GM12878 (cell line): ENCODE measurements around the gene BEST2. TPM values are rescaled to one million over a fixed set of nuclear protein-coding genes. Genes with fewer than 3 reads are reported as not detected.
A peak's percentile ranks its signal among the peaks of the same experiment; 100 is the strongest.

Experiments
- ATF2 ChIP-seq: IDR thresholded peaks from 2 replicates; pipeline ENCODE4 v1.6.1; 2012; ENCODE audit warnings: low read length, inconsistent platforms
- CBX5 ChIP-seq: sonication (generic); IDR thresholded peaks from 2 replicates; pipeline ENCODE4 v1.6.1; 2016; ENCODE audit warnings: low read depth, moderate library complexity, mild to moderate bottlenecking, inconsistent platforms
- CEBPB ChIP-seq, 2 experiments: fragments of 150-350 bp in 1 of 2; IDR thresholded peaks; 2 replicates each; pipeline ENCODE4 v1.6.1; 2012 to 2014; ENCODE audit warnings: low read depth in 2 of 2, low read length in 2 of 2, borderline replicate concordance in 1 of 2, inconsistent platforms in 1 of 2
- E4F1 ChIP-seq: fragments of 450-650 bp; IDR thresholded peaks from 2 replicates; pipeline ENCODE4 v1.6.1; 2018; ENCODE audit warnings: borderline replicate concordance, mild to moderate bottlenecking; ENCODE audit not compliant: partially characterized antibody
- EED ChIP-seq: sonication (generic); IDR thresholded peaks from 2 replicates; pipeline ENCODE4 v1.6.1; 2016; ENCODE audit warnings: antibody characterized with exemption, low read depth
- ESRRA ChIP-seq: IDR thresholded peaks from 2 replicates; pipeline ENCODE4 v1.6.1; 2012; ENCODE audit warnings: mild to moderate bottlenecking, low read length, improper control_type of control experiment
- EZH2 ChIP-seq: IDR thresholded peaks from 2 replicates; pipeline ENCODE4 v1.6.1; 2012; ENCODE audit warnings: low read depth, mild to moderate bottlenecking, control low read depth, inconsistent platforms, low read length, borderline replicate concordance; ENCODE audit not compliant: control insufficient read depth
- IRF5 ChIP-seq: fragments of 450-650 bp; IDR thresholded peaks from 2 replicates; pipeline ENCODE4 v1.6.1; 2017; ENCODE audit warnings: borderline replicate concordance
- KLF5 ChIP-seq: fragments of 450-650 bp; IDR thresholded peaks from 2 replicates; pipeline ENCODE4 v1.6.1; 2014; ENCODE audit warnings: mild to moderate bottlenecking; ENCODE audit not compliant: partially characterized antibody
- MXI1 ChIP-seq: fragments of 150-350 bp; IDR thresholded peaks from 2 replicates; pipeline ENCODE4 v1.6.1; 2011; ENCODE audit warnings: low read depth, mild to moderate bottlenecking, inconsistent platforms, low read length, improper control_type of control experiment
- MYB ChIP-seq: fragments of 150-350 bp; IDR thresholded peaks from 2 replicates; pipeline ENCODE4 v1.6.1; 2014; ENCODE audit warnings: mild to moderate bottlenecking, low read depth, low read length, borderline replicate concordance
- NFIC ChIP-seq: IDR thresholded peaks from 2 replicates; pipeline ENCODE4 v1.6.1; 2012; ENCODE audit warnings: low read depth, mild to moderate bottlenecking, inconsistent platforms, low read length, moderate library complexity
- NFXL1 ChIP-seq: fragments of 450-650 bp; IDR thresholded peaks from 2 replicates; pipeline ENCODE4 v1.6.1; 2017; ENCODE audit warnings: antibody characterized with exemption, mild to moderate bottlenecking, borderline replicate concordance
- NR2C1 ChIP-seq: fragments of 450-650 bp; IDR thresholded peaks from 2 replicates; pipeline ENCODE4 v1.6.1; 2017; ENCODE audit warnings: antibody characterized with exemption, mild to moderate bottlenecking, moderate library complexity
- NR2C2 ChIP-seq: IDR thresholded peaks from 2 replicates; pipeline ENCODE4 v1.6.1; 2011; ENCODE audit warnings: borderline replicate concordance, low read depth; ENCODE audit not compliant: control insufficient read depth, insufficient read length
- PAX5 ChIP-seq: IDR thresholded peaks from 2 replicates; pipeline ENCODE4 v1.6.1; 2011; ENCODE audit warnings: low read depth, low read length, borderline replicate concordance
- PAX8 ChIP-seq: fragments of 450-650 bp; IDR thresholded peaks from 2 replicates; pipeline ENCODE4 v1.6.1; 2017; ENCODE audit warnings: mild to moderate bottlenecking, moderate library complexity
- PBX3 ChIP-seq: IDR thresholded peaks from 2 replicates; pipeline ENCODE4 v1.6.1; 2011; ENCODE audit warnings: mild to moderate bottlenecking, low read depth, low read length, moderate library complexity; ENCODE audit not compliant: insufficient replicate concordance
- SIX5 ChIP-seq: IDR thresholded peaks from 2 replicates; pipeline ENCODE4 v1.6.1; 2011; ENCODE audit warnings: mild to moderate bottlenecking, low read depth, low read length, moderate library complexity; ENCODE audit not compliant: severe bottlenecking
- SPI1 ChIP-seq: IDR thresholded peaks from 2 replicates; pipeline ENCODE4 v1.6.1; 2011; ENCODE audit warnings: low read depth, mild to moderate bottlenecking, low read length, moderate library complexity, borderline replicate concordance; ENCODE audit not compliant: insufficient read depth
- SREBF2 ChIP-seq: IDR thresholded peaks from 2 replicates; pipeline ENCODE4 v1.6.1; 2012; ENCODE audit warnings: mild to moderate bottlenecking, low read length
- TARDBP ChIP-seq: IDR thresholded peaks from 2 replicates; pipeline ENCODE4 v1.6.1; 2016; ENCODE audit warnings: borderline replicate concordance
- TBL1XR1 ChIP-seq: IDR thresholded peaks from 2 replicates; pipeline ENCODE4 v1.6.1; 2012; ENCODE audit warnings: low read depth, low read length, improper control_type of control experiment
- ZNF622 ChIP-seq: fragments of 450-650 bp; IDR thresholded peaks from 2 replicates; pipeline ENCODE4 v1.6.1; 2017; ENCODE audit warnings: mild to moderate bottlenecking, inconsistent platforms
- ZSCAN29 ChIP-seq: fragments of 450-650 bp; IDR thresholded peaks from 2 replicates; pipeline ENCODE4 v1.6.1; 2017; ENCODE audit warnings: mild to moderate bottlenecking, moderate library complexity
- polyA plus RNA-seq, 11 experiments: library from polyadenylated mRNA; depleted of rRNA in 4 of 11; unstranded in 6 of 11; stranded (reverse) in 5 of 11; fragments of >200 nt; fragmentation: Nextera tagmentation in 4 of 11; fragmentation: Illumina TruSeq in 1 of 11; extraction: Ambion mirVana in 4 of 11; extraction: Trizol in 1 of 11; gene quantifications; 1 replicate in 1 of 11; 2 replicates in 10 of 11; pipeline versions ENCODE4 v1.2.1 to v1.2.3, GENCODE V29; 2011 to 2016; ENCODE audit warnings: inconsistent platforms in 2 of 11, missing spikeins in 2 of 11, low read depth in 1 of 11
- total RNA-seq, 4 experiments: library from RNA; depleted of rRNA in 3 of 4; stranded (reverse); fragments of >200 nt in 3 of 4; fragmentation: Illumina TruSeq in 1 of 4; extraction: Trizol in 1 of 4; gene quantifications; 2 replicates each; pipeline versions ENCODE4 v1.2.1 to v1.2.3, GENCODE V29; 2013 to 2021

BEST2 gene
- total and polyA plus RNA-seq, 10 of the 15 experiments (the other 5 are each of a cell fraction or from before 2014, with no cell fraction given), result not detected

- peak; percentile 86 for TF ChIP-seq ESRRA
- TF ChIP-seq TARDBP, result no peak; the same call in 1 of the 2 replicates
- TF ChIP-seq NR2C2, result no peak
- peak; percentile 24 for TF ChIP-seq PBX3
- TF ChIP-seq SIX5, result no peak
- no peak for TF ChIP-seq IRF5
- TF ChIP-seq SPI1, result no peak
- no peak for TF ChIP-seq ZNF622
- TF ChIP-seq ZSCAN29, result no peak
- TF ChIP-seq ATF2, result no peak
- no peak for TF ChIP-seq CBX5
- TF ChIP-seq KLF5, result peak; percentile 90
- TF ChIP-seq MXI1, result peak; percentile 46
- TF ChIP-seq EZH2, result no peak
- TF ChIP-seq NR2C1, result no peak
- no peak for TF ChIP-seq PAX8
- no peak for TF ChIP-seq CEBPB (IDR thresholded peaks at IDR 0.05; ENCODE audit: borderline replicate concordance in 1 of 2, low read depth in 2 of 2, low read length in 2 of 2)
- TF ChIP-seq TBL1XR1, result peak; percentile 72
- no peak for TF ChIP-seq SREBF2
- no peak for TF ChIP-seq E4F1
- TF ChIP-seq NFIC, result no peak
- no peak for TF ChIP-seq NFXL1
- TF ChIP-seq EED, result peak; percentile 87
- peak; percentile 97 for TF ChIP-seq PAX5
- TF ChIP-seq MYB, result no peak
Observed at GRCh38 chr19:12793290-12794195, 42.0 kb downstream of the BEST2 start (continued).
